T-helper 2 cell treated with Interferon-gamma antibody and Interleukin-4, amounts not matched to agents 5 μg/mL and 100 μg/mL, for 36 hours (primary cell): ENCODE data around the gene GREM1.

Experiments used
- DNase-seq: peaks from one replicate; pipeline ENCODE4 v3.0.0; 2021; ENCODE audit warnings: low spot score
- H3K27ac Mint-ChIP-seq: one replicate; pipeline ENCODE4 v1.8.0; 2021; ENCODE audit warnings: mild to moderate bottlenecking, mixed read lengths
- H3K27me3 Mint-ChIP-seq: one replicate; pipeline ENCODE4 v1.8.0; 2021; ENCODE audit warnings: low read depth, mixed read lengths
- H3K36me3 Mint-ChIP-seq: one replicate; pipeline ENCODE4 v1.8.0; 2021; ENCODE audit warnings: low read depth, mixed read lengths
- H3K4me1 Mint-ChIP-seq: one replicate; pipeline ENCODE4 v1.8.0; 2021; ENCODE audit warnings: low read depth, mixed read lengths
- H3K4me3 Mint-ChIP-seq: one replicate; pipeline ENCODE4 v1.8.0; 2022; ENCODE audit warnings: mild to moderate bottlenecking, moderate library complexity, mixed read lengths
- H3K9me3 Mint-ChIP-seq: one replicate; pipeline ENCODE4 v1.8.0; 2021; ENCODE audit warnings: mixed read lengths

Gene GREM1

GRCh38 chr15:32766101-32766500, 48.3 kb downstream of the GREM1 start:
- Mint-ChIP-seq H3K36me3 (no peaks in the 10 kb centered on the region), H3K4me1 (no peaks in the 10 kb centered on the region), H3K9me3 (no peaks in the 10 kb centered on the region)

GRCh38 chr15:32767236-32767635, 49.4 kb downstream of the GREM1 start:
- no peak overlapping the region for H3K27ac Mint-ChIP-seq
- H3K36me3 Mint-ChIP-seq = no peaks in the 10 kb centered on the region
- no peaks in the 10 kb centered on the region for H3K9me3 Mint-ChIP-seq
- H3K4me1 Mint-ChIP-seq = no peaks in the 10 kb centered on the region
- no peak for DNase-seq
- peaks cover 2% of the 10 kb centered on the region for H3K27me3 Mint-ChIP-seq
- no peak overlapping the region for H3K4me3 Mint-ChIP-seq

More at GRCh38 chr15:32766101-32766500, 48.3 kb downstream of the GREM1 start:
- Mint-ChIP-seq H3K27me3 (peaks cover 2% of the 10 kb centered on the region), H3K27ac (no peak overlapping the region), H3K4me3 (no peak overlapping the region)
- no peak for DNase-seq

GRCh38 chr15:32774022-32774421, 56.2 kb downstream of the GREM1 start:
- Mint-ChIP-seq H3K4me1 (no peaks in the 10 kb centered on the region), H3K9me3 (no peaks in the 10 kb centered on the region), H3K4me3 (no peak overlapping the region), H3K36me3 (no peaks in the 10 kb centered on the region), H3K27me3 (peaks cover 2% of the 10 kb centered on the region), H3K27ac (no peak overlapping the region)
- no peak for DNase-seq

DNA sequence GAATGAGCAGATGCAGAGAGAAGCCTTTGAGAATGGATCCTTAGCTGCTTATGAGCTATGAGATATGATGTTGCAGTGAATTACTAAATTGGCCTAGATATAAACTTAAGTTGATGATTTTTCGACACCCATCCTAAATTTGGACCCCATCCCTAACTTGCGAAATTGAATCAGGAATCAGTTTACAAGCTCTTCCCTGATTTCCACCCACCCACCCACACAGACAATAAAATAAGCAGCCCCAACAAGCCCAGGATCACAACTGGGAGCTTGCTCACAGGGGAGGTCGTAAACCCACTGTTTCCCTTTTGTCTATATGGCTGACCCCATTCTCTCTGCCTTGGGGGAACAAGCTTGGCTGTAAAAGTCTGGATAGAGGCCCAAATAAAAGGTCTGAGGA, 57.3 kb downstream of the GREM1 start:
- no peaks in the 10 kb centered on the region for H3K36me3 Mint-ChIP-seq
- no peaks in the 10 kb centered on the region for H3K4me1 Mint-ChIP-seq
- H3K9me3 Mint-ChIP-seq = no peaks in the 10 kb centered on the region
- no peak for DNase-seq
- H3K27ac Mint-ChIP-seq = no peak overlapping the region
- no peak overlapping the region for H3K4me3 Mint-ChIP-seq
- peaks cover 2% of the 10 kb centered on the region for H3K27me3 Mint-ChIP-seq

- no peak for DNase-seq
- Mint-ChIP-seq H3K4me3 (no peak overlapping the region), H3K36me3 (no peaks in the 10 kb centered on the region), H3K27me3 (peaks cover 2% of the 10 kb centered on the region), H3K9me3 (no peaks in the 10 kb centered on the region), H3K4me1 (no peaks in the 10 kb centered on the region), H3K27ac (no peak overlapping the region)
These were observed 60.8 kb downstream of the GREM1 start for GRCh38 chr15:32778391-32779176.

DNA sequence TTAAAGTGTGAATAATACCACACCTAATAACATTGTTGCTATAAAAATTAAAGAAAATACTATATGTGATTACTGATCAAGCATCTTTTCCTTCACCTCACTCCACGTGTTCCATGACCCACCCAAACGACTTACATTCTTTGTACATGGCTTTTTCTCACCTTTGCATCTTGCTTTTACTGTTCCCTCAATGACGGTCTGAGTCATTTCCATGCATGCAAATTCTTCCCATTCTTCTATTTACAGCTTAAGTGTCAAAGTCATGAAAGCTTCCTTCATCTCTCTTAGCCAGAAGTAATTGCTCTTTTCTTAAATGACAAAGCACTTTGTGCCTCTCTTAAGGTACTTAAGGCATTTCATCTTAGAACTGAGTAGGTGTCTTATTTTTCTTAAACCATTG, 64.0 kb downstream of the GREM1 start:
- Mint-ChIP-seq H3K36me3 (no peaks in the 10 kb centered on the region), H3K4me1 (no peaks in the 10 kb centered on the region), H3K9me3 (no peaks in the 10 kb centered on the region), H3K27ac (no peak overlapping the region), H3K4me3 (no peak overlapping the region), H3K27me3 (peaks cover 6% of the 10 kb centered on the region)
- DNase-seq = no peak

- no peaks in the 10 kb centered on the region for H3K36me3 Mint-ChIP-seq
- H3K4me1 Mint-ChIP-seq = no peaks in the 10 kb centered on the region
- no peak overlapping the region for H3K4me3 Mint-ChIP-seq
These were observed 66.8 kb downstream of the GREM1 start for GRCh38 chr15:32784581-32784980.

DNA sequence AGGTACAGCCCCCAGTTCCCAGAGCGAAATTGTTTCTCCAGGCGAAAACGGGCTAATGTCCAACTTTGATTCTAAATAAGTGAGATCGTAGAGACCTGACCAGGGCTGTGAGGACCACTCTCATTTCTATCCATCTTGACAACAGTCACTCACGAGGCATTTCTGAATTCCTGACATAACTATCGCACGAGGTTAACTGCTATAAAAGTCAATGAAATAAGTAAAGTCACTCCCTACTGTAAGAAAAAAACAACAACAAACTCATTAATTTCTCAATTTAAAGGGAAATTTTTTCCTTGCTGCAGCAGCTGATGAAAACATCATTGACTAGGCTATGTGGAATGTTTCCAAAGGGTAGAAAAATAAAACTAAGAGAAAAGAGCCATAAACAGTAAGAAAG, 69.1 kb downstream of the GREM1 start:
- no peak overlapping the region for H3K27ac Mint-ChIP-seq
- no peaks in the 10 kb centered on the region for H3K4me1 Mint-ChIP-seq
- peaks cover 11% of the 10 kb centered on the region for H3K27me3 Mint-ChIP-seq
- no peaks in the 10 kb centered on the region for H3K36me3 Mint-ChIP-seq
- no peaks in the 10 kb centered on the region for H3K9me3 Mint-ChIP-seq
- no peak overlapping the region for H3K4me3 Mint-ChIP-seq
- no peak for DNase-seq

More at GRCh38 chr15:32784581-32784980, 66.8 kb downstream of the GREM1 start:
- H3K27ac Mint-ChIP-seq = no peak overlapping the region
- H3K9me3 Mint-ChIP-seq = no peaks in the 10 kb centered on the region
- no peak for DNase-seq
- H3K27me3 Mint-ChIP-seq = peaks cover 6% of the 10 kb centered on the region

- no peaks in the 10 kb centered on the region for H3K36me3 Mint-ChIP-seq
- H3K9me3 Mint-ChIP-seq = no peaks in the 10 kb centered on the region
- H3K4me1 Mint-ChIP-seq = no peaks in the 10 kb centered on the region
- H3K4me3 Mint-ChIP-seq = no peak overlapping the region
- DNase-seq = no peak
- no peak overlapping the region for H3K27ac Mint-ChIP-seq
- peaks cover 13% of the 10 kb centered on the region for H3K27me3 Mint-ChIP-seq
These were observed 70.1 kb downstream of the GREM1 start for GRCh38 chr15:32787949-32788348.

DNA sequence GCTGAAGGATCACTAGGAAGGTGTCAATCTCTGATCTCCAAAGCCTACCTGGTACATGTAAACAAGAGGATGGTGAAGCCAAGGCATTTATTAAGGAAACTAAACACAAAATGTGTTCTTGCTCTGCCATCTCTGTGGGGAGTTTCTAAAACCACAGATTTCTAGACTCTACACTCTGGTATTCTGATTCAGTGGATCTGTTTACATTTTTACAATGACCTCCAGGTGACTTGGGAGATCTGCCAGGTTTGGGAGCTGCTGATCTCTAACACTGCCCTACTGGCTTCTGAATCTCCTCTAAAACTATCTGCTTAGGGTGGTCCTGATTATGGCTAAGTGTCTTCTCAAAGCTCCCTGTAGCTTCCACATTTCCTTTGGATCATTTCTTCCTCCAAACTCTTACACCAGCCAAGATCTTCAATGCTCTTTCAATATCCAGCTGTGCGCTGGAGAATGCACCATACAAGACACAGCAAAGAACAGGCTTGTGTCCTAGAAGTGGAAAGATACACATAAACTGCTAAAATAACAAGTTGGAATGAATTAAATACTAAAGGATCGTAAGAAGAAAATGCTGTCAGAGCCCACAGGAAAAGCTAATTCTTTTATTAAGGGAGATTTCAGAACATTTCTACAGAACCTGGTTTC, 72.7 kb downstream of the GREM1 start:
- no peak for DNase-seq
- no peaks in the 10 kb centered on the region for H3K9me3 Mint-ChIP-seq
- H3K27ac Mint-ChIP-seq = no peak overlapping the region

DNA sequence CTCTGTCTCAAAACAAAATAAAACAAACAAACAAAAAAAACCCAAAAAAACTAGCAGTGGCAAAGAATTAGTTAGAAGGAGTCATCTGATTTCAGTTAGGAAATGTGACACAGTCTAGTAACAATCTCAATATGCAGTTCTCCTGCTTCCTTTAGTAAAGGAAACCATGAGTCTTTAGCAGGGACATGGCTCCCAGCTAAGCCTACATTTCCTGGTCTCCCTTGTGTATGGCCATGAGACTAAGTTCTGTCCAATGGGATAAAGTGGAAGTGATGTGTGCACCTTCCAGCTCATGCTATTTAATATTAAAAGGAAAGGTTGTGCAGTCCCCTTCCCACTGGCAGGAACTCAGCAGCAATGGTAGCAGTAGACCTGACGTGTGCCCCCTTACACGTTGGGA, 74.6 kb downstream of the GREM1 start:
- no peaks in the 10 kb centered on the region for H3K9me3 Mint-ChIP-seq
- H3K36me3 Mint-ChIP-seq = no peaks in the 10 kb centered on the region
- no peak overlapping the region for H3K4me3 Mint-ChIP-seq
- H3K27ac Mint-ChIP-seq = no peak overlapping the region
- no peaks in the 10 kb centered on the region for H3K4me1 Mint-ChIP-seq
- DNase-seq = no peak
- peaks cover 10% of the 10 kb centered on the region for H3K27me3 Mint-ChIP-seq

More for the DNA sequence above, 72.7 kb downstream of the GREM1 start:
- peaks cover 13% of the 10 kb centered on the region for H3K27me3 Mint-ChIP-seq
- H3K4me1 Mint-ChIP-seq = no peaks in the 10 kb centered on the region
- H3K4me3 Mint-ChIP-seq = no peak overlapping the region
- H3K36me3 Mint-ChIP-seq = no peaks in the 10 kb centered on the region
